Activated naive CD4-positive, alpha-beta T cell treated with Interleukin-2 at 50 U/mL for 16 hours (primary cell): ENCODE measurements around the gene DYSF.

ENCODE experiments used
- DNase-seq: peaks from one replicate; pipeline ENCODE4 v3.0.0-alpha.2; 2020

DYSF gene

GRCh38 chr2:71715951-71716696, 262.8 kb downstream of the DYSF start:
- no peak for DNase-seq

- no peak for DNase-seq
Measured at GRCh38 chr2:71716697-71717624, 263.6 kb downstream of the DYSF start.

DNA sequence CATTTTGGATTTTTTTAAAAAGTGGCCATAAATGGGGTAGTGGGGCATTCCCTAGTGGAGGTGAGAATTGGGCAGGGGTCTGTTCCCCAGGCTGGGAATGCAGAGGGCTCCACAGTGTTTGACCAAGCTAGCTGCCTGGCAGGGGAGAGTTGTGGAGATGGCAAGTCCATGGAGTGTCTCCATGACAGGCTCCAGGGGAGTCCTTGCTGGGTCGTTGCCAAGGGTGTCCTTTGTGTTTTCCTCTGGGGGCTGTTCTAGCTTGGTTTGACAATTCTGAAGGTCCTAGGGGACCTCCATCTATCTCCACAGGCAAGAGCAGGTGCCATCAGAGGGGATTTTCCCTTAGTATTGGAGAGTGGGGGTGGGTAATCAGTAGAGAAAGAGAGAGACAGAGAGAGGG, 265.3 kb downstream of the DYSF start:
- no peak for DNase-seq

GRCh38 chr2:71719520-71720282, 266.3 kb downstream of the DYSF start:
- DNase-seq: no peak

GRCh38 chr2:71720283-71720560, 266.9 kb downstream of the DYSF start:
- no peak for DNase-seq

DNA sequence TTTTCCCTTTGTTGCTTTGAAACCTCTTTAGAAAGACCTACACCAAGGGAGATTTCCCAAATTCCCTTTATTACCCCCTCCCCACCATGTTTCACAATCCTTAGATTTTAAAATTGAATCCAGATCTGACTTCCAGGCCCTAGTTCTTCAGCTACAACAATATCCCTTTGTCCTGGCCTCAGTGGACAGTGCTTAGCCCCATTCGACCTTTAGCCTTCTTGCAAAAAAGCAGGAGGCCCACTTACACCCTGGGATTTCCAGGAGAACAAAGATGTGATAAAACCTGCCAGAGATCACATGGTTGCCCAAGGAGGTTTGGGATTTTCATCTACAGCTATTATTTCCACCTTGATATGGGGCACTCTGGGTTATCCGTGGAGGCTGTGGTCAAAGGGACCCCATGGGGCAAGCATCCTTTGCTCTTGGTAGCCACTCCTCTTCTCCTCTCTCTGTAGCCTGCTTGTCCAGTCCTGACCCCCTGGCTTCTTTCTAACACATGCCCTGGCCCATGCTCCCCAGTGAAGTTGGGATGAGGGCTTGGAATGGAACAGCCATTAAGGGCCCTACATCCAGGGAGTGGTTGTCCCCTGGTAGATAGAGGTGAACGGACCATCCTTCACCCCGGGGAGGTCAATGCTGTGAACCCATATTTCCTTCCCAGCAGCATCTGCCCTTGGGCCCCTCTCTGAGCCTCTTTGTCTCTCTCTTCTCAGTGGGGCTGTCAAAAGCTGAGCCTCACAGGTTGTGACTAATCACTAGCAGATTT, 267.4 kb downstream of the DYSF start:
- DNase-seq: no peak

DNA sequence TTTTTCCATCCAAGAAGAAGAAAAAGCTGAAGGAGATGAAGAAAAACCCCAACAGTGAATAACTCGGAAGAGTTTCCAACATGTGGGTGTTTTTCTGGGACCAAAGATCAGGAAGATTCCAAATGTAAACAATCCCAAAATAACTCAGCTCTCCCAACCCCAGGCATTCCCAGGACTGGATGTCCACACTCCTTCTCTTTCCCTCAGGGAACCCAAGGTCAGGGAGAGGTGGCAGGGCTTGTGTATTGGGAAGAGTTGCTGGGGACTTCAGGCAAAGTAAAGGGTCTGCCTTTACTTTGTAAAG, 268.0 kb downstream of the DYSF start:
- no peak for DNase-seq

GRCh38 chr2:71721669-71722068, 268.3 kb downstream of the DYSF start:
- DNase-seq: no peak

GRCh38 chr2:71722286-71722685, 268.9 kb downstream of the DYSF start:
- no peak for DNase-seq

DNA sequence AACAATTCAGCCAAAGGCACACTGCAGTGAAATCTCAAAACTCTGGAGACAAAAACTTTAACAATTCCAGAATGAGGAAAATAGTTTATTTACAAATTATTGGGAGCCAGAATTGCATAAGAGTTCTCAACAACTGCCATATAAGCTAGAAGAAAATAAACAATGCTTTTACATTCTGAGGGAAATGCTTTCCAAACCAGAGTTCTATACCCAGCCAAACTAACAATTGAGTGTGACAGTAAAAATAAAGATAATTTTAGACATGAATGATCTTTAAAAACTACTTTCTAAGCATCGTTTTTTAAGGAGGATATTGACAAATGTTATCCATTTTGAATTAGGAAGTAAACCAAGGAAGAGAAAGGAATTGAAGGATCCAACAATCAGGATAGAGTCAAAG, 271.4 kb downstream of the DYSF start:
- no peak for DNase-seq

GRCh38 chr2:71725836-71726235, 272.5 kb downstream of the DYSF start:
- no peak for DNase-seq

DNA sequence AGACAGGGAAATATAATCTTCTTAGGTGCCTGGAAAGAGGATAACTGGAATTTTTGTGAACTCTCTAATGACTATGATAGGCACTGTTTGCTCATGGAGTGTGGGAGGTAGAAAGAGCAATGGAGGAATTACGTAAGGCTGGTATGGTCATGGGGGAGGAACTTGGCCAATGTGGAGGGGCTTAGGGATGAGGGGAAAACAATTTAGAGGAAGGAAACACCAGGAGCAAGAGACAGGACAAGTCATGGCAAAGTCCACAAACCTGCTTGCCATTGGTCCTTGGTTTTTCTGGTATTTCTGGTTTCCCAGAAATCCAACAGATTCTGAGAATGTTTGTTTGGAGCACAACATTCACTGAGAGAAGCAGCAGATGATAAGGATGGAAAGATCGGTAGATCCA, 274.2 kb downstream of the DYSF start:
- DNase-seq: no peak

DNA sequence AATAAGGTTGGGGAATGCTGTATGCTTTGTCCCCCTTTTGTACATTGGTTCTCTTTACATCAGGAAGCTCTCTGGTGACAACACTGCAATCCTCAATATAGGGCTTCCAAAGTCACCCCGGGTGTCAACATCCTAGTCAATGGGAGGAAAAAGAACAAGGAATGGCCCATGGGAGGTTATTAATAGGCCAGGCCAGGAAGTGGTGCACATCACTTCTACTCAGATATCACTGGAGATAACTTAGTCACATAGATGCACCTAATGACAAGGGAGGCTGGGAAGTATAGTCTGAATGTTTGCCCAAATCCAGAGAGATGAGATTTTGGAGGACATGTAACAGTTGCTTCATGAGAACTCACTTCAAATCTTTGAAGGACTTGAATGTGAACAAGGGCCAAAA, 274.7 kb downstream of the DYSF start:
- no peak for DNase-seq

DNA sequence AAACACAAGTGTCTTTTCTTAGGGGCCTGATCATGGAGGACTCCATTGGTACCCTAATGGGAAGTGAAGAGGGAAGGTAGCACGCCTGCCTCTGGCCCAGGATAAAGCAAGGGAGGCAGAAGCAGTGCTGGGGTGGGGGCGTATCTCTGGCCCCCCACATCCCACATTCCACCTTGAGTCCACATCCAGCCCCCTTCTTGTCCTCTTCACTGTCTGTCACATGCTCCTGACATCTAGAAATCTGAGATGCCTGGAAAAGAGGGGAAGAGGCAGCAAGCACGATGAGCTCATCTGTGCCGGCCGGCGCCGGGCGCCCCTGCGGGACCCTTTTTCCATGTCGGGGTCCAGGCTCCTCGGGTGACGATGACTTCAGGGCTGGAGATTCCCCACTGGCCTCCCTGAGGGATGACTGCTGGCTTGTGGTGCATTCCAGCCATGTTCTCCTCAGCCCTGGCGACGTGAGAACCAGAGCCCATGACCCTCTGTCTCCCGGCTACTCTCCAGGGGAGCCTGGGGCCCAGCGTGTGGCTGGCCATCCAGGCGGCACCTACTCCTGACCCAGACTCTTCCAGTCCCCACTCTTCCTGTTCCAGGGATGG, 277.5 kb downstream of the DYSF start:
- DNase-seq: no peak

DNA sequence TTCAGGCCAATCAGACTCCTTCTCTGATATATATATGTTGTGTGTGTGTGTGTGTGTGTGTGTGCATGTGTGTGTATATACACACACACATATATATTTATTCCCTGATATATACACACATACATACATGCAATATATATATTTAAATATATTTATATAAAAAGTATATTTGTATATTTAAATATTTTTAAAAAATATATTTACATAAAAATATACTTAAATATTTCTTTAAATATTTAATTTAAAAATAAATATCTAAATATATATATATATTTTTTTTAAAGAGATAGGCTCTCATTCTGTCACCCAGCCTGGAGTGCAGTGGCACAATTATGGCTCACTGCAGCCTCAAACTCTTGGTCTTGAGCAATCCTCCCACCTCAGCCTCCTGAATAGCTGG, 281.3 kb downstream of the DYSF start:
- DNase-seq: no peak

DNA sequence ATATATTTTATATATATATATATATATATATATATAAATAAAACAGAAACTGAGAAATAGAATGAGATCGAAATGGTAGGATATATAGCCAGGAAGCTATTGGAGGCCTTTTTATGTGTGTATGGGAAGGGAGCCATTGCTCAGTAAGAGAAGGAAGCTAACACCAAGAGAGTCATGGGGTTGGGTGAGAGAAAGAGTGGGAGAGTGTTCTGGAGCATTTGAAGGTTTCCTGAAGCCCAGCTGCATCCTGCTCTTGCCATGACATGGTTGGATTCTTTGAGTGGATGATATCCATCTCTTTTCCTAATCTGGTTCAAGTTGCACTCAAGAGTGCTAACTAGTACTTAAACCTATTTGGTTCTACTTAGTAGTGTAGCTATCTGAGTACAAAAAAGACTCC, 282.3 kb downstream of the DYSF start:
- no peak for DNase-seq
